Kidney (tissue), 14 donors: ENCODE measurements around the gene ST3GAL5. TPM values are rescaled to one million over a fixed set of nuclear protein-coding genes. Genes with fewer than 3 reads are reported as not detected.
"Not testable (repeated sequence)": the region's sequence is repeated elsewhere in the genome, so short reads cannot be mapped to it uniquely, and the experiment has no call there.

Source experiments
- DNase-seq, 5 donors: peaks; one replicate each; pipeline ENCODE4 v3.0.0-alpha.2; 2013 to 2020
- FAIRE-seq: peaks from 2 replicates; lab custom pipeline; 2012; peaks lifted over from hg19 to GRCh38; lab: Jason Lieb, UNC
- H3K27ac ChIP-seq, 2 donors: one replicate each; pipeline ENCODE4 v1.7.0; 2013; ENCODE audit warnings: low read depth in 2 of 2, low read length in 2 of 2, inconsistent platforms in 1 of 2
- H3K27me3 ChIP-seq: one replicate; pipeline ENCODE4 v1.7.1; 2013; ENCODE audit warnings: low read length, inconsistent platforms; ENCODE audit not compliant: control insufficient read depth, insufficient read depth
- H3K36me3 ChIP-seq, 3 donors: one replicate each; pipeline versions ENCODE4 v1.7.0 to v1.7.1; 2013; ENCODE audit warnings: low read length in 3 of 3, control low read depth in 1 of 3, inconsistent platforms in 1 of 3; ENCODE audit not compliant: insufficient read depth in 3 of 3, control insufficient read depth in 2 of 3
- H3K4me1 ChIP-seq, 3 donors: one replicate each; pipeline versions ENCODE4 v1.7.0 to v1.7.1; 2013; ENCODE audit warnings: low read length in 3 of 3, inconsistent platforms in 1 of 3, low read depth in 1 of 3; ENCODE audit not compliant: control insufficient read depth in 2 of 3, insufficient read depth in 2 of 3
- H3K4me3 ChIP-seq, 3 donors: one replicate each; pipeline versions ENCODE4 v1.7.0 to v1.8.1; 2013; ENCODE audit warnings: low read length in 3 of 3, control low read depth in 1 of 3, inconsistent platforms in 1 of 3
- H3K9ac ChIP-seq, 3 donors: one replicate each; pipeline versions ENCODE4 v1.7.0 to v1.7.1; 2013; ENCODE audit warnings: low read length in 3 of 3, control low read depth in 1 of 3, inconsistent platforms in 1 of 3
- H3K9me3 ChIP-seq, 3 donors: one replicate each; pipeline versions ENCODE4 v1.7.0 to v1.7.1; 2013; ENCODE audit warnings: low read length in 3 of 3, control low read depth in 1 of 3, inconsistent platforms in 1 of 3; ENCODE audit not compliant: control insufficient read depth in 2 of 3, insufficient read depth in 1 of 3
- CTCF ChIP-seq: IDR thresholded peaks from 3 replicates; pipeline ENCODE4 v1.5.1; 2012; ENCODE audit warnings: mild to moderate bottlenecking, moderate library complexity, borderline replicate concordance; ENCODE audit not compliant: insufficient read depth; ENCODE audit errors: extremely low read depth
- intact Hi-C: fragments of 100-400 bp; cut with DNase I; formaldehyde crosslinking; loops from one replicate; pipeline ENCODE4 v1.11.1; 2022
- polyA plus RNA-seq: library from polyadenylated mRNA; stranded (reverse); fragments of 350-450 nt; fragmentation: Illumina TruSeq; extraction: RNeasy Lipid Tissue Mini Kit (QIAGEN cat#74804); gene quantifications from one replicate; pipeline ENCODE4 v1.2.3, GENCODE V29; 2014; ENCODE audit warnings: low read depth, low replicate concordance; ENCODE audit not compliant: insufficient read depth
- total RNA-seq: library from RNA; stranded (reverse); fragmentation: NEBNext Ultra II Directional; extraction: Animal tissue kit (Norgen Biotek cat#: 25700); gene quantifications from one replicate; pipeline ENCODE4 v1.2.1, GENCODE V29; 2021
- donor health status: control.
- donor health status: control.
- donor health status: control.
- donor health status: control.
- donor health status: control.
- donor health status: DM: yes; HTN: yes; CAD: no.
- donor health status: Normal renal cell carcinoma (clear cell type).

ST3GAL5 gene
- total and polyA plus RNA-seq, 2 donors from 2014 or later, result 7.0 to 14.6 TPM

DNA sequence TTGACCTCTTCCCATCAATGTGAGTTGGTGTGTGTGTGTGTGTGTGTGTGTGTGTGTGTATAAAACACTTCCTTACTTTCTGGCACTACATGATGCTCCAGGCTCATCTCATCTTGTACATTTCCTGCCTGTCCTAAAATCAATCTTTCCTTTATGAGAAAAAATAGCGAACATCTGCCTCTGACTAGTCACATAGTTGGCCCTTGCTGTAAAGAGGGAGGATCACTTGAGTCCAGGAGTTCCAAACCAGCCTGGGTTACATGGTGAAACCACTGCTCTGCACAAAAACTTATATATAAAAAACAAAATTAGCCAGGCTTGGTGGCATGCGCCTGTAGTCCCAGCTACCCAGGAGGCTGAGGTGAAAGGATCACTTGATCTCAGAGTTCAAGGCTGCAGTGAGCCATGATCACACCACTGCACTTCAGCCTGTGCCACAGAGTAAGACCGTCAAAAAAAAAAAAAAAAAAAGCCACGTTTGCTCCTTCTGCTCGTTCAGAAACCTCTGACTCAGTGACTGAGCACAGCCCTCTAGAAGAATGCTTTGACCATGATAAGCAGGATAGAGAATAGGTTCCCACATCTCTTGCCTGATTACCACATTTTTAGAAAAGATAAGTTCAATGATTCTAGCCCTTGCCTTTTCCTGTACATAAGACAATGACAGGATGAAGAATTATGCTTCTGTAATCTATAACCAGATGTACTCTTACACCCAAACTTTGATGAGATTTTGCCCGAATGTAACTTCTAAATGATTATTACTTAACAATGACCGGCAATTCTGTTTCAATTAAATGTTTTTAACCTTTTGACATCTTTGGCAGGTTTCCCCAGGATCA lies 45.2 kb upstream of the ST3GAL5 start:
- Histone ChIP-seq H3K4me1 (peaks cover 0 to under 1% (median 0%) of the 10 kb centered on the region in 3 donors), H3K9me3 (no peaks in the 10 kb centered on the region), H3K36me3 (no peaks in the 10 kb centered on the region), H3K9ac (no peak overlapping the region), H3K27me3 (no peaks in the 10 kb centered on the region), H3K4me3 (no peak overlapping the region), H3K27ac (no peak overlapping the region)
- FAIRE-seq (no peak), DNase-seq (no peak)
- no peak for TF ChIP-seq CTCF
- intact Hi-C loops, result no loop called here

DNA sequence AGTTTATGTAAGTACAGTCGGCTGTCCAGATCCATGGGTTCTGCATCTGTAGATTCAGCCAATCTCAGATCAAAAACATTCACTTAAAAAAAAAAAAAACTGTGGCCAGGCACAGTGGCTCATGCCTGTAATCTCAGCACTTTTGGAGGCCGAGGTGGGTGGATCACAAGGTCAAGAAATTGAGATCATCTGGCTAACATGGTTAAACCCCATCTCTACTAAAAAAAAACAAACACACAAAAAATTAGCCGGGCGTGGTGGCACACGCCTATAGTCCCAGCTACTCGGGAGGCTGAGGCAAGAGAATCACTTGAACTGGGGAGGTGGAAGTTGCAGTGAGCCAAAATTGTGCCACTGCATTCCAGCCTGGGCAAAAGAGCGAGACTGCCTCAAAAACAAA lies 42.4 kb upstream of the ST3GAL5 start:
- H3K36me3 ChIP-seq, H3K27me3 ChIP-seq, H3K9me3 ChIP-seq, H3K9ac ChIP-seq, H3K4me3 ChIP-seq, FAIRE-seq, intact Hi-C loops, H3K4me1 ChIP-seq, H3K27ac ChIP-seq, DNase-seq: not testable (repeated sequence)

DNA sequence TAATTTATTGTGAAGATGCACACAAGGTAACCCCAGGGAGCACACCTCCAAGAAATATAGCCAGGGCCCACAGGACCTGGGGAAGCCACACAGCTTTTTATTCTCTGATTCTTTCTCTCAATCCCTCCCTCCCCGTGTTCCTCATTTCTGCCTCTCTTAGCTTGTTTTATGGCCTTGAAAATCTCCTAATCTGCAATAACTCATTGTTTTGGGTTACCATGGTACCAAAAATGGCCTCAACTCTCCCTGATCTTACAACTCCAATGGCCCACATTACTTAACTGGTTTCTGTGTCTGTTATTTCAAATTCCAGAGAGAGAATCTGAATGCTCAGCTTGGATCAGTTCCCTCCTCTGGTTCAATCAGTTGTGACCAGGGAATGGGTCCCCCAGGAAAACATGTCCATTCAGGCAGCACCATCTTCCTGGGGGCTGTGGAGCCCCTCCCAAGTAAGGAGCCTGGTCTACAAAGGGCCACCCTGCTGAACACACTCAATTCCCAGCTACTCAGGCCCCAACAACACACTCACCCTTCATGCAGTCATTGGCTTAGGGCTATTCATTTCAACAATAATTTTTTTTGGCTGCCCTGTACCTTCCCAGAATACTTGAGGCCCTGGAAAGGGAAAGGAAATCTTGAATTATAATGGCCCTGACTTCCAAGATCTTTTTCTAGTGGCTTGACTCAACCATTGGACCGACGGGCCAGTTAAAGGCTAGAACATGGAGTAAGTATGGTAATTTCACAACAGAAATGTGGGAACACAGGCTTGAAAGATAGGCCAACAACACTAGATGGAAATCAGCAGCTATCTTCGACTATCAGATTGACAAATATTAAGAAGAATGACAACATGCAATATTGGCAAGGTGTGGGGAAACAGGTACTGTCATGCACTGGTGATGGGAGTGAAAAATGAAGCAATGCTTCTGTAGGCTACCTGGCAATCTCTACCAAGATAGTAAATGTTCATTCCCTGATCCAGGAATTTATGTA lies 41.6 kb upstream of the ST3GAL5 start:
- no peak overlapping the region for H3K9ac ChIP-seq
- peaks cover 0 to 2% (median 0%) of the 10 kb centered on the region in 3 donors for H3K4me1 ChIP-seq
- no peaks in the 10 kb centered on the region for H3K27me3 ChIP-seq
- H3K9me3 ChIP-seq, result no peaks in the 10 kb centered on the region
- intact Hi-C loops, result no loop called here
- FAIRE-seq (no peak), DNase-seq (no peak)
- TF ChIP-seq CTCF, result no peak
- no peaks in the 10 kb centered on the region for H3K36me3 ChIP-seq
- no peak overlapping the region for H3K4me3 ChIP-seq
- no peak overlapping the region for H3K27ac ChIP-seq
